Activated CD8-positive, alpha-beta memory T cell treated with anti-CD3 and anti-CD28 coated beads for 36 hours (primary cell): ENCODE results near the gene MRPS12. TPM values are rescaled to one million over a fixed set of nuclear protein-coding genes. Genes with fewer than 3 reads are reported as not detected.
"Not testable (repeated sequence)": the region's sequence is repeated elsewhere in the genome, so short reads cannot be mapped to it uniquely, and the experiment has no call there.

Experiments
- CTCF ChIA-PET: fragments of 350-600 bp; sonication (Branson Sonifier 250); formaldehyde crosslinking; loops from one replicate; lab custom pipeline; 2021; ENCODE audit warnings: antibody characterized with exemption; lab: Charles Lee
- POLR2A ChIA-PET: fragments of 350-600 bp; sonication (Branson Sonifier 250); formaldehyde crosslinking; loops from one replicate; lab custom pipeline; 2021; ENCODE audit warnings: antibody characterized with exemption; lab: Charles Lee
- total RNA-seq, 2 experiments: library from RNA; stranded (reverse); gene quantifications; one replicate each; pipeline ENCODE4 v1.2.3, GENCODE V29; 2021

MRPS12 gene
- total RNA-seq = 100 to 1,000 TPM; 113 to 121 TPM

DNA sequence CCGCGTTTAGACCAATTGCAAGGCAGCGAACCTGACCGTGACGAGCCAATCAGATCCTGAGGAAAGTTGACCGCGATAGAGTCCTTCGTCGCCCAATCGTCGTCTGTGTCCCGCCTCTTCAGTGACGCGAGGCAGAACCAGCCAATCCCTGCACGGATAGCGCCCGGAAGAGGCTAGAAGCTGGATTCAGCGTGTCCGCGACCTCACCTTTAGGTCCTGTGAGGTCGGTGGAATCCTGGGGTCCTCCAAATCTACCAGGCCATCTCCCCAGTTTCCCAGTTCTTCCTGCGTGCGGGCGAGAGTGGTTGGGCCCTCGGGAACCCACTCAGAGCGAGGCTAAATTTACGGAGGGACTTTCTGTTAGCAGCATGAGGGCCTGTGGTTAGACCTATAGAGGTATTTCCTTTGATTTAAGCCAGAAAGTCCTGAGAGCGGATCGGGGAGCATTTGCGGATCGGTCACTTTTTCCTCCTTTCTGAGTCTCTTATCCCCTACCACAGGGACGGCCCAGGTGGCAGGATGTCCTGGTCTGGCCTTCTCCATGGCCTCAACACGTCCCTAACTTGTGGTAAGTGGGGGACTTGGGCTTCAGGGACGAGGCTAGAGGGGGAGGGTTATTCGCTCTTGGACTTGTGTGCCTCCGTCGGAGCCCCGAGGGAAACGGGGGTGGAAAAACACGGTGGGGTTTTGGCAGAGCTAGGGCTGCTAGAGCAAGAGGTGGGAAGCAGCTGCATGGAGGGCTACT, at the start of gene MRPS12:
Gene MRPS12, plus strand, starts transcription at position 169 of the 745 bp plus-strand sequence. Its CDS starts 351 bp downstream, at position 520.
- ChIA-PET CTCF (interaction anchor here (0.6 to 2.2 kb wide), 21 partner anchors 12 to 534 kb away, joined by 3 to 13 read pairs (median 4); partner anchors contain the start of genes ECH1 and FAM98C), POLR2A (interaction anchor here (0.6 to 1.5 kb wide), 4 partner anchors 43 to 1532 kb away, joined by 3 to 4 read pairs (median 4); no protein-coding TSS in a partner anchor)

DNA sequence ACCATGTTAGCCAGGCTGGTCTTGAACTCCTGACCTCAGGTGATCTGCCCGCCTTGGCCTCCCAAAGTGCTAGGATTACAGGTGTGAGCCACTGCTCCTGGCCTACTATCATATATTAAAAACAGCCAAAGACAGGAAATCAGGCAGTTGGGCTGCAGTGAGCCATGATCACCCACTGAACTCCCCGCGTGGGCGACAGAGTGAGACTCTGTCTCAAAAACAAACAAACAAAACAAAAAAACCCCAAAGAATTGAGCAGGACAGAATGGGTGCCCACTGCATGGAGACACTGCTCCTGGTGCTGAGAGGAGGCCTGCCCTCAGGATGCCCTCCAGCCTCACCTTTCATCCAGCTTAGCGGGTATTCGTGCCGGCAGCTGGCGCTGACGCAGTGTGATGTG, 47.5 kb upstream of the MRPS12 start:
- ChIA-PET POLR2A (no interaction called here), CTCF (no interaction called here)

DNA sequence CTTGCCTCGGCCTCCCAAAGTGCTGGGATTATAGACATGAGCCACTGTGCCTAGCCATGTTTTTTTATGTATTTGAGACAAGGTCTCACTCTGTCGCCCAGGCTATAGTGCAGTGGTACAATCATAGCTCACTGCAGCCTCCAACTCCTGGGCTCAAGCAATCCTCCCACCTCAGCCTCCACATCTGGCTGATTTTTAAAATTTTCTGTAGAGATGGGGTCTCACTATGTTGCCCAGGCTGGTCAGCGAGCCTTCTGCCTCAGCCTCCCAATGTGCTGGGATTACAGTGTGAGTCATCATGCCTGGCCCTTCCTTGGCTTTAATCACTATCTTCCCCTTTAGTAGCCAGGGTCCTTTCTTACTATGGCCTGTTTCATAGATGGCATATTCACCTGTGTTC, 46.1 kb upstream of the MRPS12 start:
- CTCF ChIA-PET = interaction anchor here (1.2 kb wide), 1 partner anchor 28 kb away, joined by 3 read pairs; no protein-coding TSS in a partner anchor
- POLR2A ChIA-PET = not testable (repeated sequence)

DNA sequence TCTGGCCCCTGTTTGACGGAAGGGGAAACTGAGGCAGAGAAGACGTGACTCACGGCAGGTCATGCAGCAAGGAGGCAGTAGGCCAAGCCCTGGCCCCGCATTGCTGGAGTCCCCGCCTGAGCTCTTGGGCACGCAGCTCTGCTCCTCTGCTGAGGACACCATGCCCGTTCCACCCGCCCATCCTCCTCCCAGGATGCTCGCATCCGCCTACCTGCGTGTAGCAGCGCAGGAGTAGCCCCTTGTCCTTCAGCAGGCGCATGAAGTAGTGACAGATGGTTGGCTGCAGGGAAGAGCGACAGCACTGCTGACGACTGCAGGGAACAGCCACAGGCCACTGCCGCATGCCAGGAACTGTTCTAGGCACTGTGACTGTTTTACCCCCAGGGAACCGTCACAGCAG, 41.9 kb upstream of the MRPS12 start:
- POLR2A ChIA-PET = no interaction called here
- CTCF ChIA-PET = interaction anchor here (3.2 kb wide), 1 partner anchor 11 kb away, joined by 17 read pairs; the partner anchor contains the start of gene RINL

DNA sequence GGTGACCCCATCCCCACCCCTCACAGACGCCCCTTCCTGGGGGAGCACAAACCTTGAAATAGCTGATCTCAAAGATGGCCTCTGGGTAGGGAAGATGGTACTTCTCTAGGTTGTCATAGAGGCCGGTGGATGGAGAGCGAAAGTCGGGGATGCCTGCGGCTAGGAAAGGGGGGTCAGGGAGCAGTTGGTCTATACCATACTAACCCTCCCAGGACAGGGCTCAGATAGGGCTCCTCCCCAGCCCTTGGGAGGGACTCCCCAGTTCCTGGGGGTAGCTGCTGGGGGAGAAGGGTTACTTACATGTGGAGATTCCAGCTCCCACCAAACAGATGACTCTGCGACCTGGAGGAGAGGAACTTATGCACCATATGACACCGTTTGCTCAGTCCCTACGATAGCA, 40.9 kb upstream of the MRPS12 start:
- ChIA-PET POLR2A (no interaction called here), CTCF (no interaction called here)

DNA sequence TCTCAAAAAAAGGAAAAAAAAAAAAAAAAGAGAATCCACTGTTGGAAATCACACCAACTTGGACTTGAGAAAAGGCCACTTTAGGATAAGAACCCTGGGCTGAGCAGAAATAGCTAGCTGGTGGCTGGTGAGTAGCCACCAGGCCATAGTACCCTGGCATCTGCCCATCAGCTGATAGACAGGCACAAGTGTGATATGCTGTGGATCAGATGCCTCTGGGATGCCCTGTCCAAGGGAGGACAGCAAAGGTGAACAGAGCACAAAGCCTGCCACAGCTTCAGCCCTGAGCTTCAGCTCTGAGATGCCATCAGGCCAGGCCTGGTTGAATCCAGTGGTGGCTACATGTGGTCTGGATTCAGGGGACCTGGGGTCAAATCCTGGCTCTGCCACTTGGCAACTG, 40.1 kb upstream of the MRPS12 start:
- CTCF ChIA-PET = no interaction called here
- POLR2A ChIA-PET = no interaction called here

DNA sequence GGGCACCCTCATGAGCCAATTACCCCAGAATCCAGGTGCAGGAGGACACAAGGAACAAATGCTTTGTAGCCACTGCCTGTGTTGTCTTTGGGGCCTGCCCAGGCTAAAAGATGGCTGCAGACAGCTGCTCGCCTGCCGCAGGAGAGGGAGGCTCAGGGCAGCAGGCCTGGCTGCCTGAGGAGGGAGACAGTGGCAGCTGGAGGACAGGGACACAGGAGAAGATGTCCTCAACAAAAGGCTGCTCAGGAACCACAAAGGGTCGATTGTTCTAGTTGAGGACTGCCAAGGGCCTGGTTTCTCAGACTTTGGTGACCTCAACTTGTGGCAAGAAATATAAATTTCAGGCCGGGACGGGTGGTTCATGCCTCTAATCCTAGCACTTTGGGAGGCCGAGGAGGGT, 39.0 kb upstream of the MRPS12 start:
- CTCF ChIA-PET = interaction anchor here (1.8 kb wide), 1 partner anchor 38 kb away, joined by 5 read pairs; the partner anchor contains the start of genes MRPS12 and SARS2
- POLR2A ChIA-PET = no interaction called here

DNA sequence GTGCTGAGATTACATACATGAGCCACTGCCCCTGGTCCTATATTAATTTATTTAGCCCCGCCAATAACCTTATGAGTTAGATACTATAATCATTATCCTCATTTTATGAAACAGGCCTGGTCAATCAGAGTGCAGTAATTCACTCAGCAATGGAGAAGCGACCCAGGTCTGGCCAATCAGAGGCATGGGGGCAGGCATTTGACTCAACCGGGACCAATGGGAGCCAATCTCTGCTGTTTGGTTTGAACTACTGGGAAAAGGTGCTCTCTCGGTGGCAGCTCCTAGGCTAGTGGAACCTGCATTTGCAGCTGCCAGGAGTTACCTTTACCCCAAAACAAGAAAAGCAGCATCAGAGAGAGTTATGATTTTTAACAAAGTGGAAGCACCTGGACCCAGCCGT, 37.9 kb upstream of the MRPS12 start:
- CTCF ChIA-PET = interaction anchor here (1.8 kb wide), 1 partner anchor 37 kb away, joined by 5 read pairs; the partner anchor contains the start of genes MRPS12 and SARS2

DNA sequence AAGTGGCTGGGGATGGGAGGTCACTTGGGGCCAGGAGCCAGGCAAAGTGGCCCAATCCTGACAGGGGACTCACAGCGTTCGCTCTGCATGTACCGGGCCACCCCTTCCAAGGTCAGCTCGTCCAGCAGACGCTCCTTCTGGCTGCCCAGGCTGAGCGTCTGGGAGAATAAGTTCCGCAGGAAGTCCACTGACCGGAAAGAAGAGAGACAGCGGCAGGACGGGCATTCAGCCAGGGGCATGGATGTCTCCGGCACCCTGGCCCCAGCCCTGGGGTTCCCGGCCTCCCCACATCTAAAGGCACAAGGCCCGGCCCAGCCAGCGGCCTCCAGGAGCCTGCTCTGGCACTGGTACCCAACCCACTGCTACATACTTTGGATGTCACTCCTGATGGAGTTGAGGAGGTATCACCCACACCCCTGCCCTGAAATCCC, 37.4 kb upstream of the MRPS12 start:
- POLR2A ChIA-PET = no interaction called here
- CTCF ChIA-PET = interaction anchor here (1.8 kb wide), 1 partner anchor 36 kb away, joined by 5 read pairs; the partner anchor contains the start of genes MRPS12 and SARS2

More for the DNA sequence above, 37.9 kb upstream of the MRPS12 start:
- POLR2A ChIA-PET = no interaction called here

DNA sequence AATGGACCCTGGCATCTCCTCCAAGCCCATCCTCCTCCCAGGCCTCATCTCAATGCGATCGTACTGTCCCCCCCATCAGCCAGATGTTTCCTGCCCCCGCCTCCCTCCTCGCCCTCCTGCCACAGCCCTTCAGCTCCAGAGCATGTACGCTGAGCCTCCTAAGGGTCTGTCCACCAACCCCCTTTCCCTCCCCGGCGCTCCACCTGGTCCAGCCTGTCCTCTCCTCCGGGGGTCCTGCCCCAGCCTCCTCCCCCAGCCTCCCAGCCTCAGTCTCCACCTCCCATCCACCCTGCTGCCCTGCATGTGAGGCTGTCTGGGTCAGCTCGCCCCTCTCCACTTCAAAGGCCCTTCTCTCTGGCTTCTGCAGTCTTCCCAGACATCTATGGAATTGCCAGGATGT, 35.8 kb upstream of the MRPS12 start:
- POLR2A ChIA-PET = interaction anchor here (0.7 kb wide), 1 partner anchor 18 kb away, joined by 3 read pairs; no protein-coding TSS in a partner anchor

DNA sequence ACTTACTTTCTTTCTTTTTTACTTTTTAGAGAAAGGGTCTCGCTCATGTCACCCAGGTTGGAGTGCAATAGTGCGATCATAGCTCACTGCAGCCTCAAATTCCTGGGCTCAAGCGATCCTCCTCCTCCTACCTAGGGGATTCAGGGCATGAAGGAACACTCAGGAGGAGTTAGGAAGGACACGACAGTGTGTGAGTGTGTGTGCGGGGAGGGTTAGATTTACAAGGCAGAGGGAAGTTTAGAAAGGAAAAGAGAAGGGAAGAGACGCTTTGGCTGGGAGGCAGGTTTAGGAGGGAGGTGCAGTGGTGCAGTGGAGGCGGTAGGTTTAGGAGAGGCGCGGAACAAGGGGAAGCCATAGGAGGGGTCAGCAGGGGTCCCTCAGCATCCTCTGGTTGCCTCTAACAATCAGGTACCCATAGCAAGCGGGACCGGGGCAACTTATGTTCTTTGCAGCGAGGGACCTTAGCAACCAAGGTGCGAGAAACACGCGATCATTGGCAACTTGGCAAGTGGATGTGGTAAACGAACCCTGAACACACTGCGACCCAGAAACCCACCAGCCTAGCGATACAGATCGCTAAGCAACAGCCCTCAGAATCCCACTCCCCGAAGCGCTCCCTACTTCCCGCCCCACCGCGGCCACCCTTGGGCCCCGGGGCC, 31.8 kb upstream of the MRPS12 start:
- CTCF ChIA-PET = interaction anchor here (1.2 kb wide), 1 partner anchor 11 kb away, joined by 4 read pairs; no protein-coding TSS in a partner anchor
- POLR2A ChIA-PET = interaction anchor here (0.6 kb wide), 1 partner anchor 229 kb away, joined by 3 read pairs; no protein-coding TSS in a partner anchor

More for the DNA sequence above, 35.8 kb upstream of the MRPS12 start:
- CTCF ChIA-PET = no interaction called here

DNA sequence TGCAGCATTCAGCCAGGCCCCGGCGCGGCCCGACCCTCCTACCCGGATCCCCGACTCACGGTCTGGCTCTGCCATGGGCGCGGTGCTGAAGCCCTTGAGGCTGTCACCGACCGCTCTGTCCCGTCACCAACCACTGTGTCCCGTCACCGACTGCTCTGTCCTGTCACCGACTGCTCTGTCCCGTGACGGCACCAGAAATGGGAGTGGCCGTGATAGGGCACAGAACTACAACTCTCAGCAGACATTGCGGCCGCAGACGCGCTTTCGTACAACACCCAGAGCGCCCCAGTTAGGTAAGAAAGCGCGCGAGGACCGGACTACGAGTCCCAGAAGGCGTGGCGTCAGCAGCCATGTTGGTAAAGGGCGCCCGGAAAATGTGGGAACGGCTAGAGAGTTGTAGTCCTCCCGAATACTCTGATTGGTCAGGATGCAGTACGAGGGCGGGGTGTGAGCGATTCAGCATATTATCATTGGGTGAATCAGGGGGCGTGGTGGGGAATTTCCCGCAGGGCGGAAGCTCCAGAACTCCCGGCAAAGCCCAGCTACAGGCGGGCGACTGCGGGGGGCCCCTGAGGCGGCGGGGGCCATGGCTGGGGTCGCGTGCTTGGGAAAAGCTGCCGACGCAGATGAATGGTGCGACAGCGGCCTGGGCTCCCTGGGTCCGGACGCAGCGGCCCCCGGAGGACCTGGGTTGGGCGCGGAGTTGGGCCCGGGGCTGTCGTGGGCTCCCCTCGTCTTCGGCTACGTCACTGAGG, 31.1 kb upstream of the MRPS12 start, which contains the start of the genes NFKBIB and SIRT2:
Gene NFKBIB, plus strand, starts transcription at position 523 of the 755 bp plus-strand sequence. Its CDS starts 64 bp downstream, at position 587.
Gene SIRT2, minus strand, starts transcription at position 172 of the 755 bp plus-strand sequence. Its CDS starts 97 bp downstream, at position 75.
- CTCF ChIA-PET = interaction anchor here (0.7 to 1.6 kb wide), 3 partner anchors 12 to 27 kb away, joined by 3 to 4 read pairs (median 3); no protein-coding TSS in a partner anchor
- POLR2A ChIA-PET = interaction anchor here (0.6 kb wide), 2 partner anchors 35 to 230 kb away, joined by 3 to 6 read pairs; no protein-coding TSS in a partner anchor

DNA sequence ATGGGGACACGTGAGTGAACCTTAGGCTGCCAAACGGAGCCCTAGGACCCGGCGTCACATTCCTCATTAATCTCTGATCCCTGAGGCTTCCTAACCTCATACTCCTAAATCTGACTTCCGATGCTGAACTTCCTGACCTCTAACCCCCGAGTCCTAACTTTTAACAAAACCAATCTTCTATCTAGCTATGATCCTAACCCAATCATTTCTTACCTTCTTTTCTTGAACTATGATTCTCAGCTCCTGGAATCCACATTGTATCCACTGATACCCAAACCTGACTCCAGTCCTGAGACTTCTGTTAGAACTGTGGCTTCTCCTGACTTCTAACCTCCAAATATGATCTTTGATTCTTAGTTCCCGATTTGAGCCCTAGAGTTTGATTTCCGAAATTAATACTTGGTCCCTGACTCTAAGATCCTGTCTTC, 30.5 kb upstream of the MRPS12 start:
- ChIA-PET POLR2A (interaction anchor here (0.6 to 0.8 kb wide), 2 partner anchors 14 to 23 kb away, joined by 3 to 4 read pairs; partner anchors contain the start of gene RINL), CTCF (interaction anchor here (0.7 to 1.6 kb wide), 7 partner anchors 13 to 30 kb away, joined by 3 to 7 read pairs (median 3); partner anchors contain the start of genes MRPS12 and SARS2)

DNA sequence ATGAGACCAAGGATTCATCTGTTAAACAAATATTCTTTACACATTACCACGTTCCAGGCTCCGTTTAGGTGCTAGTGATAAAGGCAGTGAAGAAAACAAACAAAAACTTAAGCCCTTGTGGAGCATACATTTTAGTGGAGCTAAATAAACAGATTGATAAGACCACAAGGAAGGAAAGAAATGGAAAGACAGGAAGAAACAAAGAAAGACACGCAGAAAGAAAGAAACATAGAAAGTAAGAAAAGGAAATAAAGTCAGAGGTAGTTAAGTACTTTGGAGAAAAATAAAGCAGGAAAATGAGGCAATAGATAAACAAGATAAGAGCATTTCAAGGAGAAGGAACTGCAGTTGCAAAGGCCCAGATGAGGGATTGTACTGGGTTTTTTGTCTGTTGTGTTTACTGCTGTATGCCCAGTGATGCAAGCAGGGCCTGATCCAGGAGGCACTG, 30.0 kb upstream of the MRPS12 start:
- ChIA-PET POLR2A (interaction anchor here (0.6 to 0.8 kb wide), 2 partner anchors 14 to 23 kb away, joined by 3 to 4 read pairs; partner anchors contain the start of gene RINL), CTCF (interaction anchor here (0.7 to 1.6 kb wide), 7 partner anchors 13 to 29 kb away, joined by 3 to 7 read pairs (median 3); partner anchors contain the start of genes MRPS12 and SARS2)

DNA sequence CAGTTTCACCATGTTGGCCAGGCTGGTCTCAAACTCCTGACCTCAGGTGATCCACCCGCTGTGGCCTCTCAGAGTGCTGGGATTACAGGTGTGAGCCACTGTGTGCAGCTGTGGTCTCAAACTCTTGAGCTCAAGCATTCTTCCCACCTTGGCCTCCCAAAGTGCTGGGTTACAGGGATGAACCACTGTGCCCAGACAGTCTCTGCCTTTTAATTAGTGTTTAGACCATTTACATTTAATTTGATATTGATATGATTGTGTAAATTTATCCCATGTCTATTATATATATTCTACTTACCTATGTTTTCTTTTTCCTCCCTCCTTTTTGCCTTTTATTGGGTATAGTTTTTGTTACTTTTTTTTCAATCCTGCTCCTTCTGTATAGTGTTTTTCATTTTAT, 29.1 kb upstream of the MRPS12 start:
- ChIA-PET POLR2A (no interaction called here), CTCF (interaction anchor here (1.4 to 1.5 kb wide), 3 partner anchors 12 to 26 kb away, joined by 3 to 4 read pairs (median 3); no protein-coding TSS in a partner anchor)

DNA sequence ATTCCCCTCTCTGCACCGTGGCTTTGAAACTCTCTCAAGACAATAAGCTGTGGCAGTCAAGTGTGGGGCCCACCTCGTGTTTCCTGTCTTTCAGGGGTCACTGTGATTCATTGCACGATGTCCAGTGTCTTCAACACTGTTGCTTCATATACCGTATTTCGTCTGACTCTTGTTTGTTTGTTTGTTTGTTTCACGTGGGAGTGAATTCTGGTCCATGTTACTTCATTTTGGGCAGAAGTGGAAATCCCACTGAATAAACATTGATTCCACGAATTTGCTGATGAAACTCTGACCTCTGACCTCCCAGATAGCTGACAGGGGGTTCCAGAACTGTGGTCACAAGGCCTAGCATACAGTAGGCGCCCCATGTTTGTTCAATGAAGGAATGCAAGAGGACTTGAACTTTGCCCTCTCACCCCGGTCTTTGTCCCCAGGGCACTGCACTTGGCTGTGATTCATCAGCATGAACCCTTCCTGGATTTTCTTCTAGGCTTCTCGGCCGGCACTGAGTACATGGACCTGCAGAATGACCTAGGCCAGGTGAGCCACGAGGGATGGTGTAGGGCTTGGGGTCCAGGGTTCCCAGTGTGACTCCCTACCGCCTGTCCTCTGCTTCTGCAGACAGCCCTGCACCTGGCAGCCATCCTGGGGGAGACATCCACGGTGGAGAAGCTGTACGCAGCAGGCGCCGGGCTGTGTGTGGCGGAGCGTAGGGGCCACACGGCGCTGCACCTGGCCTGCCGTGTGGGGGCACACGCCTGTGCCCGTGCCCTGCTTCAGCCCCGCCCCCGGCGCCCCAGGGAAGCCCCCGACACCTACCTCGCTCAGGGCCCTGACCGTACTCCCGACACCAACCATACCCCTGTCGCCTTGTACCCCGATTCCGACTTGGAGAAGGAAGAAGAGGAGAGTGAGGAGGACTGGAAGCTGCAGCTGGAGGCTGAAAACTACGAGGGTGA, 25.9 kb upstream of the MRPS12 start:
- ChIA-PET POLR2A (interaction anchor here (0.6 kb wide), 1 partner anchor 9 kb away, joined by 5 read pairs; no protein-coding TSS in a partner anchor), CTCF (no interaction called here)

DNA sequence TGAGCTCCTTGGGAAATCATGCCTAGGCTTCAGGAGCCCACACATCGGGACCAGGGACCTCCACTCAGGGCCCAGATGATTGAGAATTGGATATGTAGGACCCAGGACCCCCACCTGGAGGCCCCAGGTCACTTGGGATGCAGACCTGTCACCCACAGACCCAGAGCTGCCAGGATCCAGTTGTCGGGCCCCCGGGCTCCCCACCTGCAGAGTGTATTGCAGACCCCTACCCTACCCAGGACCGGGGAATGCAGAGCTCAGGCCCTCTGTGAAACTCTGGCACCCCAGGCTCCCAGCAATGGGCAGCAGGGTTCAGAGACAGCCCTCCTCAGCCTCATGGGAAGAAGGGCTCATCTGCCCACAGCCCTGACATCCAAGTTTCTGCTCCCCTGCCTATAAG, 25.1 kb upstream of the MRPS12 start:
- ChIA-PET CTCF (no interaction called here), POLR2A (interaction anchor here (0.6 kb wide), 1 partner anchor 8 kb away, joined by 5 read pairs; no protein-coding TSS in a partner anchor)
